Stimulated activated CD4-positive, alpha-beta T cell treated with anti-CD3 and anti-CD28 coated beads, Interleukin-12 subunit alpha, Interleukin-12 subunit beta, amount 100 ng/mL, for 48 hours (primary cell): Measurements from ENCODE around the gene MRPS18A.
"Not testable (repeated sequence)": the region's sequence is repeated elsewhere in the genome, so short reads cannot be mapped to it uniquely, and the experiment has no call there.

Experiments
- DNase-seq, 3 donors: peaks; one replicate each; pipeline ENCODE4 v3.0.0-alpha.2; 2020; ENCODE audit warnings: low read depth in 2 of 3, low spot score in 1 of 3

Gene MRPS18A

GRCh38 chr6:43671801-43672690, 15.5 kb downstream of the MRPS18A start:
- no peak for DNase-seq

GRCh38 chr6:43671011-43671800, 16.4 kb downstream of the MRPS18A start:
- no peak for DNase-seq

GRCh38 chr6:43670623-43670986, 17.0 kb downstream of the MRPS18A start:
- DNase-seq = no peak

GRCh38 chr6:43669922-43670622, 17.5 kb downstream of the MRPS18A start:
- peak in 2 of 3 donors; percentile 21 to 30 for DNase-seq

- no peak for DNase-seq
Observed at GRCh38 chr6:43669050-43669921, 18.3 kb downstream of the MRPS18A start.

- peak; percentile 30 to 51 (median 42) for DNase-seq
Observed at GRCh38 chr6:43668151-43669028, 19.2 kb downstream of the MRPS18A start.

GRCh38 chr6:43667245-43668150, 20.1 kb downstream of the MRPS18A start:
- DNase-seq = peak; percentile 72 to 80 (median 78)

- no peak for DNase-seq
Observed at GRCh38 chr6:43666196-43666920, 21.2 kb downstream of the MRPS18A start.

GRCh38 chr6:43665376-43665775, 22.2 kb downstream of the MRPS18A start:
- DNase-seq = no peak

- not testable (repeated sequence) for DNase-seq
Observed at GRCh38 chr6:43662948-43663347, 24.6 kb downstream of the MRPS18A start.

- DNase-seq = no peak
Observed at GRCh38 chr6:43658161-43658560, 29.4 kb downstream of the MRPS18A start.

- DNase-seq = no peak
Observed at GRCh38 chr6:43657221-43657802, 30.3 kb downstream of the MRPS18A start.

- DNase-seq = not testable (repeated sequence)
Observed at GRCh38 chr6:43652822-43653221, 34.8 kb downstream of the MRPS18A start.

- no peak for DNase-seq
Observed at GRCh38 chr6:43648248-43648647, 39.3 kb downstream of the MRPS18A start.

- DNase-seq = no peak
Observed at GRCh38 chr6:43647613-43648012, 40.0 kb downstream of the MRPS18A start.

GRCh38 chr6:43645613-43645964, 42.0 kb downstream of the MRPS18A start:
- DNase-seq = no peak

- peak in 2 of 3 donors; percentile 38 to 62 for DNase-seq
Observed at GRCh38 chr6:43644940-43645612, 42.5 kb downstream of the MRPS18A start, which contains the start of gene RSPH9. Gene RSPH9, plus strand, starts transcription at chr6:43645036. Its CDS starts 63 bp downstream, at chr6:43645099.
